Nephron (organoid): ENCODE measurements around the gene CDH24.
A peak's percentile ranks its signal among the peaks of the same experiment; 100 is the strongest.

Experiments used
- H3K27ac Mint-ChIP-seq, 3 experiments: 2 replicates each; pipeline ENCODE4 v1.8.0; 2020; ENCODE audit warnings: mixed read lengths in 3 of 3, mild to moderate bottlenecking in 2 of 3, moderate library complexity in 1 of 3
- H3K27me3 Mint-ChIP-seq: 2 replicates; pipeline ENCODE4 v1.8.0; 2021; ENCODE audit warnings: low read depth, mild to moderate bottlenecking, moderate library complexity, mixed read lengths
- H3K36me3 Mint-ChIP-seq: 2 replicates; pipeline ENCODE4 v1.8.0; 2020; ENCODE audit warnings: low read depth, mixed read lengths
- H3K4me1 Mint-ChIP-seq: 2 replicates; pipeline ENCODE4 v1.8.0; 2020; ENCODE audit warnings: mixed read lengths
- H3K4me3 Mint-ChIP-seq, 3 experiments: 2 replicates each; pipeline ENCODE4 v1.8.0; 2020; ENCODE audit warnings: mild to moderate bottlenecking in 3 of 3, mixed read lengths in 3 of 3, moderate library complexity in 2 of 3
- H3K9me3 Mint-ChIP-seq: 2 replicates; pipeline ENCODE4 v1.8.0; 2020; ENCODE audit warnings: mixed read lengths
- CTCF ChIP-seq, 3 experiments: fragments of 200-600 bp; sonication (generic); IDR thresholded peaks; one replicate each; pipeline ENCODE4 v1.5.0; 2021; ENCODE audit warnings: antibody characterized with exemption in 3 of 3; ENCODE audit not compliant: unreplicated experiment in 3 of 3

The CDH24 gene

GRCh38 chr14:23093104-23093503, 35.8 kb upstream of the CDH24 start:
- Mint-ChIP-seq H3K9me3 (no peaks in the 10 kb centered on the region), H3K4me3 (peak overlapping the region; percentile 51 to 76 (median 69)), H3K27ac (no peak overlapping the region), H3K4me1 (peaks cover 18% of the 10 kb centered on the region), H3K36me3 (peaks cover 37% of the 10 kb centered on the region), H3K27me3 (no peaks in the 10 kb centered on the region)
- TF ChIP-seq CTCF (IDR thresholded peaks at IDR 0.05; ENCODE audit: unreplicated experiment in 3 of 3) = no peak

- H3K9me3 Mint-ChIP-seq = no peaks in the 10 kb centered on the region
- peaks cover 6% of the 10 kb centered on the region for H3K4me1 Mint-ChIP-seq
- H3K27me3 Mint-ChIP-seq = no peaks in the 10 kb centered on the region
- no peak for TF ChIP-seq CTCF (IDR thresholded peaks at IDR 0.05; ENCODE audit: unreplicated experiment in 3 of 3)
- H3K36me3 Mint-ChIP-seq = peaks cover 43% of the 10 kb centered on the region
- H3K4me3 Mint-ChIP-seq = no peak overlapping the region
- no peak overlapping the region for H3K27ac Mint-ChIP-seq
Measured at GRCh38 chr14:23091294-23092225, 34.2 kb upstream of the CDH24 start.

- peak overlapping the region in 1 of 3 experiments; percentile 81 for H3K27ac Mint-ChIP-seq
- peaks cover 5% of the 10 kb centered on the region for H3K4me1 Mint-ChIP-seq
- H3K4me3 Mint-ChIP-seq = peak overlapping the region in 2 of 3 experiments; percentile 41 to 53
- peaks cover 55% of the 10 kb centered on the region for H3K36me3 Mint-ChIP-seq
- TF ChIP-seq CTCF (IDR thresholded peaks at IDR 0.05; ENCODE audit: unreplicated experiment in 3 of 3) = no peak
- H3K27me3 Mint-ChIP-seq = no peaks in the 10 kb centered on the region
- no peaks in the 10 kb centered on the region for H3K9me3 Mint-ChIP-seq
Measured at GRCh38 chr14:23090254-23090636, 32.9 kb upstream of the CDH24 start.

- Mint-ChIP-seq H3K36me3 (peaks cover 58% of the 10 kb centered on the region), H3K27ac (peak overlapping the region in 1 of 3 experiments; percentile 81)
- no peak for TF ChIP-seq CTCF (IDR thresholded peaks at IDR 0.05; ENCODE audit: unreplicated experiment in 3 of 3)
Measured at GRCh38 chr14:23089498-23090253, 32.4 kb upstream of the CDH24 start.

GRCh38 chr14:23086565-23086964, 29.2 kb upstream of the CDH24 start:
- Mint-ChIP-seq H3K4me1 (no peaks in the 10 kb centered on the region), H3K27me3 (no peaks in the 10 kb centered on the region), H3K27ac (no peak overlapping the region), H3K9me3 (no peaks in the 10 kb centered on the region), H3K36me3 (peaks cover 57% of the 10 kb centered on the region), H3K4me3 (no peak overlapping the region)
- no peak for TF ChIP-seq CTCF (IDR thresholded peaks at IDR 0.05; ENCODE audit: unreplicated experiment in 3 of 3)

More at GRCh38 chr14:23089498-23090253, 32.4 kb upstream of the CDH24 start:
- H3K27me3 Mint-ChIP-seq = no peaks in the 10 kb centered on the region
- H3K4me3 Mint-ChIP-seq = peak overlapping the region in 1 of 3 experiments; percentile 12
- peaks cover 5% of the 10 kb centered on the region for H3K4me1 Mint-ChIP-seq
- H3K9me3 Mint-ChIP-seq = no peaks in the 10 kb centered on the region
